Dedifferentiated amniotic fluid mesenchymal stem cell (primary cell): ENCODE results near the gene DAPK1.

Experiments
- DNase-seq: peaks from one replicate; pipeline ENCODE4 v3.0.0-alpha.2; 2016; ENCODE audit errors: extremely low spot score

DAPK1 gene

GRCh38 chr9:87568401-87568800 lies 70.7 kb downstream of the DAPK1 start:
- no peak for DNase-seq

- no peak for DNase-seq
These were observed 71.4 kb downstream of the DAPK1 start for GRCh38 chr9:87569008-87569509.

GRCh38 chr9:87569518-87569917 lies 71.9 kb downstream of the DAPK1 start:
- DNase-seq = no peak

- DNase-seq = no peak
These were observed 72.6 kb downstream of the DAPK1 start for GRCh38 chr9:87570000-87570908.

- no peak for DNase-seq
These were observed 75.1 kb downstream of the DAPK1 start for GRCh38 chr9:87572719-87573118.

- DNase-seq = no peak
These were observed 76.2 kb downstream of the DAPK1 start for GRCh38 chr9:87573841-87574342.

- no peak for DNase-seq
These were observed 80.1 kb downstream of the DAPK1 start for GRCh38 chr9:87577746-87578145.

GRCh38 chr9:87578625-87579024 lies 81.0 kb downstream of the DAPK1 start:
- DNase-seq = no peak

GRCh38 chr9:87579781-87580541 lies 82.3 kb downstream of the DAPK1 start:
- no peak for DNase-seq

GRCh38 chr9:87580941-87581438 lies 83.3 kb downstream of the DAPK1 start:
- no peak for DNase-seq

- DNase-seq = peak; percentile 30
These were observed 83.8 kb downstream of the DAPK1 start for GRCh38 chr9:87581513-87581912.

GRCh38 chr9:87581949-87582637 lies 84.4 kb downstream of the DAPK1 start:
- no peak for DNase-seq

- no peak for DNase-seq
These were observed 86.7 kb downstream of the DAPK1 start for GRCh38 chr9:87584326-87584725.

GRCh38 chr9:87585123-87585855 lies 87.6 kb downstream of the DAPK1 start:
- DNase-seq = no peak

- DNase-seq = no peak
These were observed 89.2 kb downstream of the DAPK1 start for GRCh38 chr9:87586731-87587355.

GRCh38 chr9:87587356-87587745 lies 89.7 kb downstream of the DAPK1 start:
- DNase-seq = no peak

GRCh38 chr9:87587864-87588263 lies 90.2 kb downstream of the DAPK1 start:
- no peak for DNase-seq

- DNase-seq = no peak
These were observed 90.7 kb downstream of the DAPK1 start for GRCh38 chr9:87588339-87588738.

- no peak for DNase-seq
These were observed 93.3 kb downstream of the DAPK1 start for GRCh38 chr9:87590996-87591395.

- peak; percentile 65 for DNase-seq
These were observed 95.1 kb downstream of the DAPK1 start for GRCh38 chr9:87592554-87593358.
